Measurements from ENCODE around the gene ZNF738.
A peak's percentile ranks its signal among the peaks of the same experiment; 100 is the strongest.

GRCh38 chr19:21358768-21359451 lies at the start of gene ZNF738:
- peak; percentile 87 for TF ChIP-seq POLR2A (IDR thresholded peaks at IDR 0.05; ENCODE audit: low read depth, low read length)
- TF ChIP-seq POLR2AphosphoS5 (IDR thresholded peaks at IDR 0.05; ENCODE audit: low read depth, low read length) = peak; percentile 89
- peak; percentile 38 for TF ChIP-seq TAF1 (IDR thresholded peaks at IDR 0.05; ENCODE audit: borderline replicate concordance, low read depth, low read length)

Measured in GM12892 (cell line).